ENCODE results near the gene FAM237B.

The FAM237B gene

GRCh38 chr7:90269163-90269562, 51.9 kb downstream of the FAM237B start:
- ATAC-seq (ENCODE audit: low read depth) (no peak), DNase-seq (ENCODE audit: low spot score) (no peak)
- Histone ChIP-seq H3K27me3 (ENCODE audit: insufficient read depth, poor library complexity, severe bottlenecking) (no peaks in the 10 kb centered on the region), H3K27ac (ENCODE audit: poor library complexity, severe bottlenecking) (no peak overlapping the region), H3K4me3 (ENCODE audit: severe bottlenecking) (no peak overlapping the region), H3K9me3 (ENCODE audit: severe bottlenecking) (no peaks in the 10 kb centered on the region), H3K36me3 (ENCODE audit: low read depth) (no peaks in the 10 kb centered on the region), H3K4me1 (ENCODE audit: insufficient read depth, poor library complexity, severe bottlenecking) (peaks cover 8% of the 10 kb centered on the region)
- no peak for TF ChIP-seq CTCF (IDR thresholded peaks at IDR 0.05; ENCODE audit: poor library complexity, severe bottlenecking)

GRCh38 chr7:90267263-90267858, 53.7 kb downstream of the FAM237B start:
- H3K4me3 ChIP-seq (ENCODE audit: severe bottlenecking): no peak overlapping the region
- H3K36me3 ChIP-seq (ENCODE audit: low read depth): no peaks in the 10 kb centered on the region
- no peaks in the 10 kb centered on the region for H3K9me3 ChIP-seq (ENCODE audit: severe bottlenecking)
- ATAC-seq (ENCODE audit: low read depth) (no peak), DNase-seq (ENCODE audit: low spot score) (no peak)
- no peak overlapping the region for H3K27ac ChIP-seq (ENCODE audit: poor library complexity, severe bottlenecking)
- TF ChIP-seq CTCF (IDR thresholded peaks at IDR 0.05; ENCODE audit: poor library complexity, severe bottlenecking): no peak
- peaks cover 8% of the 10 kb centered on the region for H3K4me1 ChIP-seq (ENCODE audit: insufficient read depth, poor library complexity, severe bottlenecking)
- no peaks in the 10 kb centered on the region for H3K27me3 ChIP-seq (ENCODE audit: insufficient read depth, poor library complexity, severe bottlenecking)

DNA sequence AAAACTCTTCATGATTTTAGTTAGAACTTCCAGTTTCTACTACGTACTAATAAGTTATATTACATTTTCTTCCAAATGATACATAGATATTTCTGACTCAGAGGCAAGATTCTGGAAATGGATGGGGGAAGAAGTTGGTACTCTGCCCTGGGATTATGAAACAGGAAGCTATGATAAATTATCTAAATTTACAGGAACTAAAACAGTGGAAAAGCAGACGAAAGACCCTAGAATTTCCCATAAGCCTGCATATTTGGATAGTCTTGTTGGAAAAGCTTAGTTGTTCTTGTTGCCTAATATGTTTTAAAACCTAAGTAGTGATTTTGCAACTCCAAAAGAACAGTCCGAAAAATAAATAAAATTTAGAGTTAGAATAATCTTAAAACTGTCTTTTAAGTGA, 54.3 kb downstream of the FAM237B start:
- Histone ChIP-seq H3K27ac (ENCODE audit: poor library complexity, severe bottlenecking) (no peak overlapping the region), H3K4me3 (ENCODE audit: severe bottlenecking) (no peak overlapping the region)
- ATAC-seq (ENCODE audit: low read depth): no peak

More for the DNA sequence above, 54.3 kb downstream of the FAM237B start:
- Histone ChIP-seq H3K9me3 (ENCODE audit: severe bottlenecking) (no peaks in the 10 kb centered on the region), H3K36me3 (ENCODE audit: low read depth) (no peaks in the 10 kb centered on the region), H3K4me1 (ENCODE audit: insufficient read depth, poor library complexity, severe bottlenecking) (peaks cover 8% of the 10 kb centered on the region), H3K27me3 (ENCODE audit: insufficient read depth, poor library complexity, severe bottlenecking) (no peaks in the 10 kb centered on the region)
- TF ChIP-seq CTCF (IDR thresholded peaks at IDR 0.05; ENCODE audit: poor library complexity, severe bottlenecking): no peak
- no peak for DNase-seq (ENCODE audit: low spot score)

Measured in RWPE2 (cell line).